Stimulated activated CD4-positive, alpha-beta T cell treated with anti-CD3 and anti-CD28 coated beads, Interleukin-15, amount 100 ng/mL, for 48 hours (primary cell): ENCODE data around the gene MRGPRD.

Source experiments
- DNase-seq, 2 donors: peaks; one replicate each; pipeline ENCODE4 v3.0.0-alpha.2; 2020; ENCODE audit warnings: low read depth in 2 of 2

MRGPRD gene

DNA sequence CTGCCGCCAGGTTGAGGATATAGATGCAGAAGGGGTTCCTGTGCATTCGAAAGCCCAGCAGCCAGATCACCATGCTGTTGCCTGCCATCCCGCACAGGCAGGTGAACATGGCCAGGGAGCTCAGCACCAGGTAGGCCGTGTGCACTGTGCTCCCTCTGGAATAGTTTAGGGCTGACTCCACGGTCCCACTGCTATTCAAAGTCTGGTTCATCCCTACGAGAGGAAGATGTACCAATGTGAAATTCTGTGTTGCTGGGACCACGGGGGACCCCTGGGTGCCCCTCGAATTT is at the start of gene MRGPRD:
MRGPRD (minus strand) TSS at position 211 of the 290 bp plus-strand sequence; CDS start at position 211, 0 bp downstream.
- DNase-seq: no peak

GRCh38 chr11:69030301-69030700 is 49.5 kb upstream of the MRGPRD start:
- DNase-seq: no peak

- DNase-seq: no peak
Measured at GRCh38 chr11:69027704-69028372, 47.1 kb upstream of the MRGPRD start.

DNA sequence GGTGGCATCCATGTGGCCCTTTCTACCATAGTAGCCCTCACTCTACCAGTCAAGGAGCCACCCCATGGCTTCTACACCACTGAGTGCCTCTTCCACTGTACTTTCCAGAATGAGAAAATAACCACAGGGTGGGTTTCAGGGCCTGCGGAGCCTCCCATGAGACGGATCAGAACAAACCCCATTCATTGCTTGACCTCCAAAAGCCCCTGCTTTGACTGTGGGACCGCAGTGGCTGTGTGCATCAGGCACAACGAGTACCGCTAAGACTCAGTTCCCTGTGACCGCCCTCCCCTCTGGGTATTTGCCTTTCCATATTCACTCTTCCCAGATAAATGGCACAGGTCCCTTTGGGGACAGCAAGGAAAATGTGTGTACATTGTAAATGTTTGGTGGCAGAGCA is 43.7 kb upstream of the MRGPRD start:
- DNase-seq: no peak

GRCh38 chr11:69022260-69022659 is 41.5 kb upstream of the MRGPRD start:
- DNase-seq: no peak

DNA sequence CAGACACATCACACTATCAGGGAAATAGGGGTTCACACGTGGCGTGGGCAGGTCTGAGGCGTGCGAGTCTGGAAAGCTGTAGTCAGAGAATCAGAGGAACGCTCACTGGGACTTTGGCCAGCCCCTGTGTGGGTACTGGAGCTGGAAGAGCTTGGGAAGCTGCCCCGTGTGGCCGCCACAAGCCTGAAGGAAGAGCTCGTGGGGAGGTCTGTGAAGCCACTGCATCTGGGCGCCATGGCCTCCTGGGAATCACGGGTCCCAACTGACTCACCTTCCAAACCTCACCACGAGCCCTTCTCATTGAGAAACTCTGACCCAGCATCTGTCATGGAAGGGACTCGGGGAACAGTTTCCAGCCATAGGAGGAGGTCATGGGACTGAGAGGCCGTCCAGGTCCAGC is 38.1 kb upstream of the MRGPRD start:
- no peak for DNase-seq

DNA sequence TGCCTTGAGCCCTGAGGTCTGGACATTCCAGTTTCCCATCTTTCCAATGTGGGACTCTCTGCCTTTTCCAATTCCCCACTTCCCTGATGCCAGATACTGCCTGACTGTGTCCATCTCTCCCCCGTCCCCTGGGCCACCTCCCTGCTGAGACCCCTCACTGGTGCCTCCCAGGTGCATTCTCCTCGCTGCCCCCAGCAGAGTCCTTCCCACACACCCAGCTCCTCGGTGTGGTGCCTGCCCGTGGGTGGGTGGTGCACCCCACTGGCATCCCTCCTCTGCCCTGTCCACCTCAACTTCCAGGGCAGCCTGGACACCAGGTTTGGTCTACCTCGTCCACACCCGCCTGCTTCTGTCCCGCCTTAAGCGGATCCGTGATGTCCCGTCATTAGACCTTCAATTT is 37.2 kb upstream of the MRGPRD start:
- no peak for DNase-seq

DNA sequence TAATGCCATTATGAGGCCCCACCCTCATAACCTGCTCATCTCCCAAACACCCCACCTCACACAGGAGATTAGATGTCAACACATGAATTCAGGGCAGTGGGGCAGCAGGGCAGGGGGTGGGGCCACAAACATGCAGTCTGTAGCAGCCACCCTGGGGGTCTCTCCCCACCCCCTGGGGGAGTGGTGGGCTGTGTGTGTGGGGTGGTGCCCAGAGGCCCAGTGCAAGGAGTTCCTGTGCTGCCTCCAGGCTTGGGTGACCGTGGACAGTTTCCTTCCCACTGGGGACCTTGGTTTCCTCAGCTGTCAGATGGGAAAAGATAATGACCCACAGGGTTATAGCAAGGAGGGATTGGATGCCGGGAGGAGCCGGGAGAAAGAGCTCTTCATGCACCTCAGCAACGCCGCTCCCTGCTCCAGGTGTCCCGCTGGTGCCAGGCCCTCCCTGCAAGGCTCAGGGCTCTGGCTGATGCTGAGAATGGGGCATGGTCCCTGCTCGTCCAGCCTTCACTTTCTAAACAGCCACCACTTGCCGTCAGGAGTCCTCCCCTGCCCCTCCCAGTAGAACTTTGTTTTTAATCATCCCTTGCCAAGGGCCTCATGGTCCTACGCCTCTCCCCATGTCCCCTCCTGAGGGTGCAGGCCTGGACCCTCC is 34.2 kb upstream of the MRGPRD start:
- DNase-seq: no peak

- DNase-seq: no peak
Measured at GRCh38 chr11:69014084-69014851, 33.5 kb upstream of the MRGPRD start.

- no peak for DNase-seq
Measured at GRCh38 chr11:69013009-69013951, 32.5 kb upstream of the MRGPRD start, which contains the start of gene MRGPRF. Gene MRGPRF (minus strand): TSS chr11:69013246. CDS start chr11:69009901, 3,345 bp downstream.

- DNase-seq: no peak
Measured at GRCh38 chr11:69012092-69013008, 31.6 kb upstream of the MRGPRD start.

DNA sequence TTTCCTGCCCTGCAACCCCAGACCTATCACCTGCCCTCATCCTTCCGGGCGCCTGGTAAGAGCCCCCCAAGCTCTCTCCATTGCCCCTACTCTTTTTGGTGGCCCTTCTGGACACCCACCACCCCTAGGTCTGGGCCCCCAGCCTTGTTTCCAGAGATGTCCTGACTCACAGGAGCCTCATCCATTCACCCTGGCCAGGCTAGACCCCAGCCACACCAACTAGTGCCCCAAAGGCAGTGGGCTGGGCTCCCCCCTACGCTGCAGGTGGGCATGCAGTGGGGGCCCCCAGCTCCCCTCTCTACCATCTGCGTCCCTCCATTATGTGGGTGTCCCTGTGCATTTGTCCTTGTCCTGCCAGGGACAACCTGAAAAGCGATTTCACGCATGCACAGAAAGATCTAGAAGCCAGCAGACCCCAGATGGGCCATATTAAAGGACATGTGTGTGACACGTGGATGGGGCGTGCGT is 30.9 kb upstream of the MRGPRD start:
- DNase-seq: no peak

GRCh38 chr11:69010964-69011623 is 30.3 kb upstream of the MRGPRD start:
- DNase-seq: peak in 1 of 2 donors; percentile 23

- no peak for DNase-seq
Measured at GRCh38 chr11:69010361-69010891, 29.6 kb upstream of the MRGPRD start.

DNA sequence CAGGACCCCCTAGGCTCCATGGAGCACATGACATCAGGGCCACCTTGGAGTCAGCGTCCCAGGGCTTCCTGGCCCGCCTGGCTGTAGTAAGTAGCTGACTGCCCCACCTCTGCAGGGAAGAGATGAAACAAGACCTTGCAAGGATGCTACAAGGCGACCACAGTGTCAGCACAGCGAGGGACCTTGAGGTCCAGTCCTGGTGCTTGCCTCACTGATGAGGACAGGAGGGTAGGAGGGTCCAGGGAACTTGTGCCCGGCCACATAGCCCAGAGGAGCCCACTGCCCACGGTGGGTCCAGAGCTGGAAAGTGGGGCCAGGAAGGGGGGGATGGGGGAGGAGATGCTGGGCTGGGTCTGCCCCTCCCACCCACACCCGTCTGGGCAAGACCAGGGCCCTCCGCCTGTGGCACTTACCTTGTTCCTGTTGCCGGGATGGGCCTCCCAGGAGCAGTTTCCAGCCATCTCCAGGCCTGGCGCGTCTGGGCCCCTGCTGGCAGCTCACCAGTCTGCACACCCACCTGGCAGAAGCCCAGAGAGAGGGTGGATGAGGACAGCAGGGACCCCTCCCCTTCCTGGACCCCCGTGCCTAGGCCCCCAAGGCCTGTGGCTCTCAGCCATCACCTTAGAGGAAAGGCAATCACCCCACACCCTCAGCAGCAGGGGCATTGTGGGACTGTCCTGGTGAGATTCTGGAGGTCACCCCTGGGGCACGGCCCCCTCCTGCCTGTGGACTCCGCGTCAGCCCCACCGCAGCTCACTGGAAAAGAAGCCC is 28.8 kb upstream of the MRGPRD start:
- DNase-seq: no peak

- no peak for DNase-seq
Measured at GRCh38 chr11:69008737-69009440, 28.1 kb upstream of the MRGPRD start.

DNA sequence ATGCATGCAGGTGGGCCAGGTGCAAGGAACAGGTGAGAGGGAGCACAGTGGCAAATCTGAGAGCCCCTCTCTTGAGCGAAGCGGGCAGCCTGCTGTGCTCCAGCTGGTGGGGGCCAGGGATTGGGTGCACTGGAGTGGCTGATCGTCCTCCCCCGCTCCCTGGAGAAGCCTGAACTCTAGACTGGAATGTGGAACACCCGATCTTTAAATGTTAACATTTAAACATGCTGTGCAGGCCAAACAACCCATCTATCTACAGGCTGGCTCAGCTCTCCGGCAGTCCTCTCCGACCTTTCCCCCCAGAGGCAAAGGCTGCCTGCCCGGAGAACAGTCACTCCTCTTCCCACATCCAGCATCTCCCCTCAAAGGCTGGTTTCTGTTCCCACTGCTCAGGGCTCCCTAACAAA is 27.2 kb upstream of the MRGPRD start:
- no peak for DNase-seq

- no peak for DNase-seq
Measured at GRCh38 chr11:69006816-69007215, 26.0 kb upstream of the MRGPRD start.
